ENCODE data around the gene WIF1. TPM values are rescaled to one million over a fixed set of nuclear protein-coding genes. Genes with fewer than 3 reads are reported as not detected.

Gene WIF1
- total and polyA plus RNA-seq, 2 of the 8 experiments (the other 6 are each of a cell fraction or from before 2014, with no cell fraction given), result 1.8 to 9.1 TPM

DNA sequence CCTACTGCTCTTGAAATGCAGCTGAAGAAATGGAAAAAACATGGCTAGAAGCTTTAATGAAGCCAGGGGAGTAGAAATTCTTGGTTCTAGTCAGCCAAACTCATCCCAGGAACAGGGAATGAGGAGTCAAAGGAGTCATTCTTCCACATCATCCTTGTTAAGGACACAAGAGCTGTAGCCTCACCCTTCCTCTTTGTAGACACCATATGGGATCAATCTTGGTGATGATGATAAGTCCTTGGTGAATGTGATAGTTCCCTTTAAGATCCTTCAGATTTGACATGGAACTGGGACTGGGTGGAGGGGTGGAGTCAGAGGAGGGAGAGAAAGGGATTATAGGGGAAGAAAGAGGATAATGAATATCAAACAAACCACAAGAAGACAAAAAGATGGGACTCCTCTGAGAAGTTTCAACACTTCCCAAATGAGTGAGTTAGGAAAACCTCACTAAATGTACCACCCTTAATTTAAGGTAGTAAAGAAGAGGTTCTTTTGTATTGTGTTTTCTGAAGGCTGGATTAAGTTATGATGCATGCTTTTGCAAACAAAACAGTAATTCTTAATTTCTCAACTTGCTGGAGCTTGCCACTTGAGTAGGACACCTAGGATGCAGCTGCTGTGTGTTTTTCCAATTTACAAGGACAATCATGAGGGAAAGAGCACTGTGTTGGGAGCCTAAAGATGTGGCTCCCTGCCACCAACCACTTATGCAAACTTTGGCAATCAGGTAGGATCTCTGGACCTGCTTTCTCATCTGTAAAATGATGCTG lies 104.0 kb downstream of the WIF1 start:
- Histone ChIP-seq H2BK5ac (ENCODE audit: low read depth, low read length) (no peak overlapping the region), H3K9ac (replicated peaks in 1 of 4; ENCODE audit: extremely low read depth in 1 of 4, low read depth in 3 of 4, low read length in 3 of 4) (no peak overlapping the region), H4K91ac (replicated peaks; ENCODE audit: insufficient read length, low read length) (no peak overlapping the region), H4K20me1 (replicated peaks in 1 of 2; ENCODE audit: control insufficient read depth in 1 of 2, insufficient read depth in 2 of 2, low read length in 2 of 2) (no peaks in the 10 kb centered on the region), H3K23me2 (ENCODE audit: low read depth, low read length) (no peaks in the 10 kb centered on the region), H3K79me2 (ENCODE audit: control insufficient read depth in 1 of 2, insufficient read depth in 2 of 2, low read length in 2 of 2) (no peaks in the 10 kb centered on the region), H2BK12ac (ENCODE audit: low read depth, low read length) (no peak overlapping the region), H2BK15ac (ENCODE audit: low read length) (no peak overlapping the region), H4K8ac (ENCODE audit: extremely low read depth, insufficient read depth, low read length) (no peak overlapping the region), H3K56ac (replicated peaks; ENCODE audit: insufficient read length, low read depth, low read length) (no peak overlapping the region), H2BK120ac (replicated peaks; ENCODE audit: low read depth, low read length) (no peak overlapping the region), H4K5ac (ENCODE audit: insufficient read length, low read depth, low read length) (no peak overlapping the region), H2BK20ac (ENCODE audit: low read length) (no peak overlapping the region), H3K27me3 (replicated peaks in 1 of 4; ENCODE audit: control insufficient read depth in 3 of 4, extremely low read depth in 1 of 4, insufficient read depth in 3 of 4, low read length in 3 of 4) (no peaks in the 10 kb centered on the region), H2AK5ac (ENCODE audit: low read depth, low read length) (no peak overlapping the region), H3K9me3 (ENCODE audit: insufficient read depth in 2 of 2, low read depth in 1 of 2, low read length in 1 of 2) (no peaks in the 10 kb centered on the region), H3K79me1 (ENCODE audit: low read depth, low read length) (no peaks in the 10 kb centered on the region), H3K4me1 (replicated peaks in 1 of 4; ENCODE audit: control insufficient read depth in 3 of 4, insufficient read depth in 4 of 4, low read length in 3 of 4) (no peaks in the 10 kb centered on the region), H3K27ac (ENCODE audit: low read depth, low read length) (no peak overlapping the region), H3K4me2 (ENCODE audit: insufficient read depth in 1 of 2, low read depth in 2 of 2, low read length in 2 of 2) (no peak overlapping the region), H3K4me3 (ENCODE audit: extremely low read depth in 1 of 4, insufficient read depth in 2 of 4, low read depth in 3 of 4, low read length in 4 of 4) (no peak overlapping the region), H3K14ac (ENCODE audit: insufficient read length) (no peak overlapping the region), H3K36me3 (ENCODE audit: control insufficient read depth in 2 of 4, insufficient read depth in 4 of 4, low read length in 3 of 4) (no peaks in the 10 kb centered on the region), H3K18ac (ENCODE audit: extremely low read depth, low read length) (no peak overlapping the region), H2AFZ (ENCODE audit: low read length) (no peak overlapping the region), H3K23ac (ENCODE audit: insufficient read length) (no peak overlapping the region), H3K4ac (replicated peaks; ENCODE audit: insufficient read length, low read depth, low read length) (no peak overlapping the region)
- POLR2A ChIA-PET (ENCODE audit: partially characterized antibody), result interaction anchor here (0.6 kb wide), 1 partner anchor 128 kb away, joined by 3 read pairs; no protein-coding TSS in a partner anchor
- CTCF ChIA-PET (ENCODE audit: partially characterized antibody), result no interaction called here
- TF ChIP-seq BACH1 (IDR thresholded peaks at IDR 0.05; ENCODE audit: low read length) (no peak), POLR2A (IDR thresholded peaks at IDR 0.05; ENCODE audit: control extremely low read depth in 1 of 2, low read depth in 2 of 2, low read length in 2 of 2) (no peak), TAF1 (IDR thresholded peaks at IDR 0.05; ENCODE audit: low read depth, low read length) (no peak), CREB1 (IDR thresholded peaks at IDR 0.05) (no peak), CTBP2 (IDR thresholded peaks at IDR 0.05; ENCODE audit: borderline replicate concordance, insufficient read depth, insufficient read length, low read length) (no peak)
- DNase-seq (ENCODE audit: low read depth in 1 of 2, low spot score in 2 of 2) (no peak), FAIRE-seq (no peak)

Data from H1 (cell line).